ENCODE results near the gene UBN2.

The UBN2 gene

GRCh38 chr7:139232377-139232717 lies 1.3 kb downstream of the UBN2 start:
- no peak for DNase-seq (ENCODE audit: low spot score)

DNA sequence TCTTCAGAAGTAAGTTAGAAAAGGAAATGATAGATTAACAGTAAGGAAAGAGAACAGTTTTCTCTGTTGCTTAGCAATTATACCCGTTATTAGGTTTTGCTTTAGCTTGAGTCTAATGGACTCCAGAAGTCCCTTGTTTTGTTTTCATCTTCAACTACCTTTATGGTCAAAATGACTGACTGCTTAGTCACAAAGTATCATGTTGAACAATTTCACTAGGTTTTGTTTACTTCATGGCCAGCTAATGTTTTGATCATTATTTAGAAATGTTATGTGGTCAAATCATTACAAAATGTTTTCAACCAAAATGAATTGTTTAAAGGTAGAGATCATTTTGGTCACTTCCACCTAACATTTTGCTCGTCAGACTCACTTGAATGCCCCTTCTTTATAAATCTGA lies 1.9 kb downstream of the UBN2 start:
- no peak for DNase-seq (ENCODE audit: low spot score)

GRCh38 chr7:139241258-139241657 lies 10.2 kb downstream of the UBN2 start:
- DNase-seq (ENCODE audit: low spot score): no peak

DNA sequence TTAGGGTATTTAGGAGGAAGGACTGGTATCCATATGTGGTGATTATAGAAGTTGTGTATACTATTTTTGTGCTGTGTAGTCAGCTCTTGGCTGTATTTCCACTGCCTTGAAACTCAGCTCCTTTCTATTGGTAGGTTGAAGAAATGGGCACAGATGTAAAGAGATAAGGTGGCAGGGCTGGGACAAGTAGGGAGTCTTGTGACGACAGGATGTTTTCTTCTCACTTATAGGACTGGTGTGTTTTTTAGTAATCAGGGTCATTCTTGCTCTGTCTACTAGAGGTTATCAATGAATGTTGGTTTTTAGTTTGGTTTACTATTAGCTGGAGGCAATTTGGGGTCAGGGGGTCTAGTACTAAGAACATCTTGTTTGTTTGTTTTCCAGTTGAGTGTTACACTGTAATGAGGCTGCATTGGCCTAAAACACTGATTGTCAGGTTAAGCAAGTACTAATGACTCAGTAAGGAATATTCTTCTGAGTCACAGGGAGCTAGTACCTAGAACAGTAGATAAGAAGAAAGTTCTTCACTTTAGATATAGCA lies 11.8 kb downstream of the UBN2 start:
- no peak for DNase-seq (ENCODE audit: low spot score)

- no peak for DNase-seq (ENCODE audit: low spot score)
These were observed 14.4 kb downstream of the UBN2 start for GRCh38 chr7:139245401-139245800.

DNA sequence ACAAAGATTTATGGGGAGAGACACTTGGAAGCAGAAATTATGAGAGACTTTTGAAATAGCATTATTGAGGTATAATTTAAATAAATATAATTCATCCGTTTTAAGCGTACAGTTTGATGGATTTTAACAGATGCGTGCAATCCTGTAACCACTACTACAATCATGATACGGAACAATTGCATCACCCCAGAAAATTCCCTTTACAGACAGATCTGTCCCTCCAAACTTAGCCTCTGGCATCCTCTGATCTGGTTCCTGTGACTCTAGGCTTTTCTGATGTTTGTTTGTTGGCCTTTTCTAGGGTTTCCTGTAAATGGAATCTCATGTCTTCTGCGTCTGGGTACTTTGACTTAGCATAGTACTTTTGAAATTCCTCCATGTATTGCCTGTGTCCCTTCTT lies 15.5 kb downstream of the UBN2 start:
- no peak for DNase-seq (ENCODE audit: low spot score)

DNA sequence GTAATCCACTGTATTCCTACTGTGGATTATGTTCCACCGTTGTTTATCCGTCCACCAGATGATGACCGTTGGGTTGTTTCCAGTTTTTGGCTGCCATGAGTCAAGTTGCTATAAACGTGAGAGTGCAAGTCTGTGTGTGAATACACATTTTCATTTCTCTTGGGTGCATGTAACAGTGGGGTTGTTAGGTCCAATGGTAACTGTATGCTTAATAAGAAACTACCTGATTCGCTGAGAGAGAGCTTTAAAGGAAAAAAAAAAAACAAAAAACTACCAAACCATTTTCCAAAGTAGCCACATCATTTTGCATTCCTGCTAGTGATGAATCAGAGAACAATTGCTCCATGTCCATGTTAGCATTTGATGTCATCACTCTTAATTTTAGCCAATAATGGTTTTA lies 15.9 kb downstream of the UBN2 start:
- no peak for DNase-seq (ENCODE audit: low spot score)

DNA sequence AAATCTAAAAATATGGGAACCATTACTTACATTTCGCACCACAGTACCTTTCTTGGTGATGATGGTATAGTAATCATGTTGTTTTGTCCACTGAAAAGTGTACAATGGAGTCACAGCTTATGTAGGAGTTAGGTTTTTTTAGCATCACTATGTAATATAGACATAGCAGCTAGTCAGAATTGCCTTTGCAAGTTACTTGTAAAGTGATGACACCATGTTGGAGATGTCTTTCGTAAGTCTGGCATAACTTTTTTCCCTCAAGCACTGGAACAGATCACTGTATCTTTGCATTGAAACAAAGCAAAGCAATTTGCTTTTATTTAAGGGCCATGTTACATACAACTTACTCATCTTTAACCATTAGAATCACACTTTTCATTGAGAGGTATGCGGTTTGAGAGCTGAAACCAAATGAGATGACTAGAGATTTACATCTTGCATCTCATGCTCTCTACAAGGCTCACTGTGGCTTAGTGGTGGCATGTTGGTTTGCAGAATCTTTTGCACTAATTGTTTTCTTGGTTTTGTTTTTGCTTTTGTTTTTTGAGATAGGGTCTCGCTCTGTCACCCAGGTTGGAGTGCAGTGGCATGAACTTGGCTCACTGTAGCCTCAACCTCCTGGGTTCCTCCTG lies 18.3 kb downstream of the UBN2 start:
- no peak for DNase-seq (ENCODE audit: low spot score)

DNA sequence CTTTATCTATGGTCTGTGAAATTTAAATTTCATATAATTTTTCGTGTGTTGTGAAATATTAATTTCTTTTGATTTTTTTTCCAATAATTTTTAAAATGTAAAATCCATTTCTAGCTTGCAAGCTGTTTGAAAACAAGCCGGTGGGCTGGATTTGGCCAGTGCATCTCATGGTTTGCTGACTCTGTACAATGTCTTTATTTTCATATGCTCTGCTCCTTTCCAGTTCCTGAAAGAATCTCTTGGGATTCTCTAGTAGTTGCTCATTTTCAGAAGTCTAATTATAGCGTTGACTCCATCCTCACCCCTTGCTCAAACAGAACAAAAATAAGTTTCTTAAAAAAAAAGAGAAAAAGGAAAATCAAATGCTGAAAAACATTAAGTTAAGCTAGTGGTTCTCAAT lies 21.4 kb downstream of the UBN2 start:
- no peak for DNase-seq (ENCODE audit: low spot score)

- no peak for DNase-seq (ENCODE audit: low spot score)
These were observed 23.2 kb downstream of the UBN2 start for GRCh38 chr7:139254281-139254680.

DNA sequence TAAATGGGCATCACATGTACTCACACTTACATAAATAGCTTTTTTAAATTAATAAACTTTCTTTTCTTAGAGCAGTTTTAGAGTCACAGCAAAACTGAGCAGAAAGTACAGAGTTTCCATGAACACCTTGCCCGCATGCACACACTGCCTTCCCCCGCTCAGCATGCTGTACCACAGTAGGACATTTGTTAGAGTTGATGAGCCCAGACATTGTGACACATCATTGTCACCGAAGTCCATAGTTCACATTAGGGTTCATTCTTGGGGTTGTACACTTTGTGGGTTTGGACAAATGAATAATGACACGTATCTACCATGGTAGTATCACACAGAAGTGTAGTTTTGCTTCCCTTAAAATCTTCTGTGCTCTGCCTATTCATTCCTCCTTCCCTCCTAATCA lies 23.7 kb downstream of the UBN2 start:
- DNase-seq (ENCODE audit: low spot score): no peak

- DNase-seq (ENCODE audit: low spot score): no peak
These were observed 24.3 kb downstream of the UBN2 start for GRCh38 chr7:139255290-139255689.

- no peak for DNase-seq (ENCODE audit: low spot score)
These were observed 28.1 kb downstream of the UBN2 start for GRCh38 chr7:139259142-139259541.

DNA sequence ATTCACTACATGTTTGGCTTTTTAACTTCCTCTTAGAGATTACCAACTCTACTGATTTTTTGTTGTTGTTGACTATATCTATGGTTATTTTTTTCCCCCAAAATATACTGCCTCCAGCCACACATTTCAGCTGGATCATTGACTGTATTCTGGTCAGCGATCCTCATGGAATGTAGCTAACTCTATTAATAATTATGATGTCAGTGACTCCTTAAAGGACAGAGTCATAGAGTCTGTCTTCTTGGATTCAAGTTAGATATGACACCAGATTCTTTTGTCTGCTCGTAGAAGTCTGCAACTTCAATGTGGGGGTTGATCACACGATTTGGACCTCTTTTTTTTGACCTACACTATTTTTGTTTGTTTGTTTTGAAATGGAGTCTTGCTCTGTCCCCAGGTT lies 33.2 kb downstream of the UBN2 start:
- no peak for DNase-seq (ENCODE audit: low spot score)

GRCh38 chr7:139265673-139266072 lies 34.6 kb downstream of the UBN2 start:
- DNase-seq (ENCODE audit: low spot score): no peak

GRCh38 chr7:139271718-139272628 lies 40.9 kb downstream of the UBN2 start:
- DNase-seq (ENCODE audit: low spot score): no peak

DNA sequence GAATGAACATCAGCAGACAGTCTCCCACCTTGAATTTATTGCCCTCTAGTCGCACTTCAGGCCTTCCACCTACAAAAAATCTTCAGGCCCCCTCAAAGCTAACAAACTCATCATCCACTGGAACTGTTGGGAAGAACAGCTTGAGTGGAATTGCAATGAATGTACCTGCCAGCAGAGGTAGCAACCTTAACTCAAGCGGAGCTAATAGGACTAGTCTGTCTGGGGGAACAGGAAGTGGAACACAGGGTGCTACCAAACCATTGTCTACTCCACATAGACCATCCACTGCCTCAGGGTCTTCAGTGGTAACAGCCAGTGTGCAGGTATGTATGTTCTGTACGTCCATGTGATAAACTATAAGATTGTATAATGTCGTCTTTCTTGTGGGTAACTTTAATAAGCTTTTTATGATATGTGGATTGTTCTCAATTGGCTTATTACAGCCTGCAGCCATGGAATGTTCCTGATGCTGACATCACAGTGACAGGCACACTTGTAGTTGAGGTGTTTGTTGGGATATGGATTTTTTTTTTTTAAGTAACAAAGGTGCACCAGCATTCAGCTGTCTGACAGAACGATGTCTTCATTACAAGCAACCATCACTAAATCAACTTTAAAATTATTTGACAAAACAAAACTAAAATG lies 53.3 kb downstream of the UBN2 start:
- DNase-seq (ENCODE audit: low spot score): no peak

GRCh38 chr7:139286144-139286543 lies 55.1 kb downstream of the UBN2 start:
- DNase-seq (ENCODE audit: low spot score): no peak

DNA sequence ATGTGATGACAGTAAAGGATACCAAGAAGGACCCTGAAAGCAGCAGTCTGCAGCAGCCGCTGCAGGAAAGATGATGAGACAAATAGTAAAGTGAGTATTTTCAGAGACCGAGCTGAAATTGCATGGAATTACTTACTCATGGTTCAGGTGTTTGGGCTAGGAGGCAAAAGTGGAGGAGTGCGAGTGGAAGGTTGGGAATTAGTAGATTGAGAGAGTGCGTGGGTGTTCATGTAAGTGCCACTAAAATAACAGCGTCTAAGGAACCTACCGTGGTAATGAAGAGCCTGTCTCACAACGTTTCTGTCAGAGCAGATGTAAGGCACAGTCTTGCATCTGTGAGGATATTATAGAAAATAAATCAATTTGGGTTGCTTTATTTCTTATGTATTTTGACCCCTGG lies 61.8 kb downstream of the UBN2 start:
- DNase-seq (ENCODE audit: low spot score): no peak

- DNase-seq (ENCODE audit: low spot score): no peak
These were observed 62.5 kb downstream of the UBN2 start for GRCh38 chr7:139293534-139293933.

DNA sequence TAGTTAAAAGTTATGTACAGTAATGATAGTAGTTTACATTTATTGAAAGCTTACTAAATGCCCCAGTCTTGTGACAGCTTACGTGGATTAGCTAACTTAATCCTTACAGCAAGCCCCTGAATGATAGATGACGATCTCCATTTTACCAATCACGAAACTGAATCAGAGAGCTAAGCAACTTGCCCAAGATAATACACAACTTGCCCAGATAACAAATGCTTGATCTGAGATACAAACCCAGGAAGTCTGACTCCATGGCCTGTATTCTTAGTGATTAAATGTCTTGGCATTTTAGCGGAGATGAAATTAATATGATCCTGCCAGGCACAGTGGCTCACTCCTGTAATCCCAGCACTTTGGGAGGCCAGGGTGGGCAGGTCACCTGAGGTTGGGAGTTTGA lies 63.2 kb downstream of the UBN2 start:
- DNase-seq (ENCODE audit: low spot score): no peak

DNA sequence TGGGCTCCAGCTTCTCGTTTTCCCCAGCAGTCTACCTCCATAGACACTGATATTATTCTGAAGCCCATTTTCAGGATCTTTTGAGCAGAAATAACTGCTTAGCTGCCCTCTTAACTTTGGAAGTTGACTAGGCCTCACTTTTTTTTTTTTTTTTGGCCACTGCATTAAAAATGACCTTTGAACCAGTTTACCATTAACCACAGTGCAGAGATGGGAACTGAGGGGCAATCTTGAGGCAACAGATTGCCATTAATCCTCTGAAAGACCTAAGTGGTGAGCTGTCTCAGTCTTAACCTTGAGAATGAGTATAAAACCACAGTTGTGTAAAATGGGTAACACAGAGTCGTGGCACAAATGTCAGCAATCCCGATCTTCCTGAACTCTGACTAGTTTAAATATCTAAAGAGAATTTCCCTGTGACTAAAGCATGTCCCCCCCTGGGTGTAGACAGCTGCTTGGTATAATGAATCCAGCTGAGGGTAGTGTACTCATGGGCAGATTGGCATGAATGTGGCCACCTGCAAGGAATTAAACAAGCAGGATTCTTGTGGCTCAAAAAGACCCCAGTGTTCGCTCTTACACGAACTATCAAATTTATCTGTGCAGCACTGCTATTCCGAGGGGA lies 64.0 kb downstream of the UBN2 start:
- no peak for DNase-seq (ENCODE audit: low spot score)

GRCh38 chr7:139297795-139298194 lies 66.8 kb downstream of the UBN2 start:
- DNase-seq (ENCODE audit: low spot score): no peak

Data from iPS-NIHi11 (cell line).